ENCODE data around the gene ODC1. TPM values are rescaled to one million over a fixed set of nuclear protein-coding genes. Genes with fewer than 3 reads are reported as not detected.
A peak's percentile ranks its signal among the peaks of the same experiment; 100 is the strongest.

Gene ODC1
- polyA plus RNA-seq, 1 of the 3 experiments (the other 2 are of a cell fraction) = 253 TPM

DNA sequence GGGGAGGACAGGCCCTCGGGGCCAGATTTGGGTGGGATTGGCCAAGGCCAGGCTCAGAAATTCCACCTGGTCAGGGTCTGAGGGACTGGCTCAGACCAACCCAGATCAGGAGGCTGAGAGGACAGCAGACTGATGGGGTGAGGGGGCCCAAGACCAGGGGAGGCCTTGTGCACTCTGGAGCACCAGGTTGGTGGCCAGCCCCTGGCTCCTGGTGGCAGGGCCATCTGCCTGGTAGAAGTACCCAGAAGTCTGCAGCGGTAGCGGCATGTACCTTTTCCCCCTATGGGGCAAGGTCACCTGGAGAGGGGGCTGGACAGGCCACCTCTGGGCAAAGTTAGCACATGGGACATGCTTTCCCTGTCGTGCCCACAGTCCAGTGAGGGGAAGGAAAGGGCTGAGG lies 21.2 kb upstream of the ODC1 start:
- H3K4me2 ChIP-seq = no peak overlapping the region
- no peak overlapping the region for H3K27ac ChIP-seq (ENCODE audit: low read depth in 2 of 2, low read length in 1 of 2)

DNA sequence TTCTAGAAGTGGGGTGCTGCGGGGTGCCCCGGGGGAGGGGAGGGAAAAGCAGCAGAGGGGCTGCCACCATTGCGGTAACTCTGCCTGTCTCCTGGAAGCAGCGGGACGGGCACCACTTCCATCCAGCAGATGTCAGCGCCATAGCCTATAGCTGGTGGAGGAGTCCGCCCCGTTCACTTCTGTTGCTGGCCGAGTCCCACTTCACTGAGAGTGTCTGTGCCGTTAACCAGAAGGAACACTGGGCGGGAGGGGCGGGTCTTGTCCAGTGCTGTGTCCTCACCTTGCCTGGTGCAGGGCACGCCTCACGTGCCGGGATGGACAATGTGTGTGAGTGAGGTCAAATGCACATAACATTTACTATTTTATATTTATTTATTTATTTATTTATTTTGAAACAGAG lies 19.3 kb upstream of the ODC1 start:
- ChIA-PET CTCF (interaction anchor here (1.1 kb wide), 1 partner anchor 192 kb away, joined by 6 read pairs; no protein-coding TSS in a partner anchor), POLR2A (no interaction called here)
- no peak overlapping the region for H2AFZ ChIP-seq (ENCODE audit: low read depth)
- H3K4me1 ChIP-seq (ENCODE audit: control insufficient read depth in 1 of 2, insufficient read depth in 2 of 2, low read depth in 1 of 2, low read length in 1 of 2) = no peaks in the 10 kb centered on the region
- H3K9me2 ChIP-seq = no peaks in the 10 kb centered on the region
- TF ChIP-seq FOXM1 (IDR thresholded peaks at IDR 0.05; ENCODE audit: low read depth) (no peak), CHD2 (IDR thresholded peaks at IDR 0.05; ENCODE audit: low read length, partially characterized antibody) (no peak), GATA2 (CRISPR knock-in tag; IDR thresholded peaks at IDR 0.05) (no peak), MEF2A (IDR thresholded peaks at IDR 0.05; ENCODE audit: borderline replicate concordance, low read depth) (no peak), MXI1 (IDR thresholded peaks at IDR 0.05; ENCODE audit: low read depth, low read length) (no peak), FOSL2 (IDR thresholded peaks at IDR 0.05; ENCODE audit: borderline replicate concordance, low read depth) (no peak), FOXJ3 (CRISPR knock-in tag; IDR thresholded peaks at IDR 0.05) (no peak), TCF12 (IDR thresholded peaks at IDR 0.05) (no peak), GABPA (IDR thresholded peaks at IDR 0.05; ENCODE audit: low read depth) (no peak), TEAD4 (IDR thresholded peaks at IDR 0.05; ENCODE audit: borderline replicate concordance, insufficient read depth) (no peak), RCOR1 (IDR thresholded peaks at IDR 0.05; ENCODE audit: low read length) (no peak), POLR2AphosphoS5 (IDR thresholded peaks at IDR 0.05; ENCODE audit: low read depth, low read length) (no peak), YY1 (IDR thresholded peaks at IDR 0.05; ENCODE audit: low read depth) (no peak), EZH2phosphoT487 (IDR thresholded peaks at IDR 0.05; ENCODE audit: borderline replicate concordance, low read depth) (no peak), RXRA (IDR thresholded peaks at IDR 0.05; ENCODE audit: borderline replicate concordance, low read depth) (no peak), NRF1 (IDR thresholded peaks at IDR 0.05; ENCODE audit: low read depth, low read length) (no peak)
- TF ChIP-seq, protein P1, sequence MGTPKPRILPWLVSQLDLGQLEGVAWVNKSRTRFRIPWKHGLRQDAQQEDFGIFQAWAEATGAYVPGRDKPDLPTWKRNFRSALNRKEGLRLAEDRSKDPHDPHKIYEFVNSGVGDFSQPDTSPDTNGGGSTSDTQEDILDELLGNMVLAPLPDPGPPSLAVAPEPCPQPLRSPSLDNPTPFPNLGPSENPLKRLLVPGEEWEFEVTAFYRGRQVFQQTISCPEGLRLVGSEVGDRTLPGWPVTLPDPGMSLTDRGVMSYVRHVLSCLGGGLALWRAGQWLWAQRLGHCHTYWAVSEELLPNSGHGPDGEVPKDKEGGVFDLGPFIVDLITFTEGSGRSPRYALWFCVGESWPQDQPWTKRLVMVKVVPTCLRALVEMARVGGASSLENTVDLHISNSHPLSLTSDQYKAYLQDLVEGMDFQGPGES (IDR thresholded peaks at IDR 0.05; ENCODE audit: low read depth, low read length) = no peak
- TF ChIP-seq, protein P2, sequence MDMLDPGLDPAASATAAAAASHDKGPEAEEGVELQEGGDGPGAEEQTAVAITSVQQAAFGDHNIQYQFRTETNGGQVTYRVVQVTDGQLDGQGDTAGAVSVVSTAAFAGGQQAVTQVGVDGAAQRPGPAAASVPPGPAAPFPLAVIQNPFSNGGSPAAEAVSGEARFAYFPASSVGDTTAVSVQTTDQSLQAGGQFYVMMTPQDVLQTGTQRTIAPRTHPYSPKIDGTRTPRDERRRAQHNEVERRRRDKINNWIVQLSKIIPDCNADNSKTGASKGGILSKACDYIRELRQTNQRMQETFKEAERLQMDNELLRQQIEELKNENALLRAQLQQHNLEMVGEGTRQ (IDR thresholded peaks at IDR 0.05; ENCODE audit: borderline replicate concordance, low read depth, low read length) = no peak
- TF ChIP-seq, protein P3, sequence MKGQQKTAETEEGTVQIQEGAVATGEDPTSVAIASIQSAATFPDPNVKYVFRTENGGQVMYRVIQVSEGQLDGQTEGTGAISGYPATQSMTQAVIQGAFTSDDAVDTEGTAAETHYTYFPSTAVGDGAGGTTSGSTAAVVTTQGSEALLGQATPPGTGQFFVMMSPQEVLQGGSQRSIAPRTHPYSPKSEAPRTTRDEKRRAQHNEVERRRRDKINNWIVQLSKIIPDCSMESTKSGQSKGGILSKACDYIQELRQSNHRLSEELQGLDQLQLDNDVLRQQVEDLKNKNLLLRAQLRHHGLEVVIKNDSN (IDR thresholded peaks at IDR 0.05; ENCODE audit: borderline replicate concordance, low read depth) = no peak
- TF ChIP-seq, protein P4, sequence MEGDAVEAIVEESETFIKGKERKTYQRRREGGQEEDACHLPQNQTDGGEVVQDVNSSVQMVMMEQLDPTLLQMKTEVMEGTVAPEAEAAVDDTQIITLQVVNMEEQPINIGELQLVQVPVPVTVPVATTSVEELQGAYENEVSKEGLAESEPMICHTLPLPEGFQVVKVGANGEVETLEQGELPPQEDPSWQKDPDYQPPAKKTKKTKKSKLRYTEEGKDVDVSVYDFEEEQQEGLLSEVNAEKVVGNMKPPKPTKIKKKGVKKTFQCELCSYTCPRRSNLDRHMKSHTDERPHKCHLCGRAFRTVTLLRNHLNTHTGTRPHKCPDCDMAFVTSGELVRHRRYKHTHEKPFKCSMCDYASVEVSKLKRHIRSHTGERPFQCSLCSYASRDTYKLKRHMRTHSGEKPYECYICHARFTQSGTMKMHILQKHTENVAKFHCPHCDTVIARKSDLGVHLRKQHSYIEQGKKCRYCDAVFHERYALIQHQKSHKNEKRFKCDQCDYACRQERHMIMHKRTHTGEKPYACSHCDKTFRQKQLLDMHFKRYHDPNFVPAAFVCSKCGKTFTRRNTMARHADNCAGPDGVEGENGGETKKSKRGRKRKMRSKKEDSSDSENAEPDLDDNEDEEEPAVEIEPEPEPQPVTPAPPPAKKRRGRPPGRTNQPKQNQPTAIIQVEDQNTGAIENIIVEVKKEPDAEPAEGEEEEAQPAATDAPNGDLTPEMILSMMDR (IDR thresholded peaks at IDR 0.05) = no peak
- H3K9me3 ChIP-seq = no peaks in the 10 kb centered on the region
- no peaks in the 10 kb centered on the region for H3K36me3 ChIP-seq (replicated peaks in 1 of 2; ENCODE audit: control insufficient read depth in 1 of 2, insufficient read depth in 2 of 2, low read length in 1 of 2)
- no peak overlapping the region for H3K9ac ChIP-seq
- no peak overlapping the region for H3K27ac ChIP-seq (ENCODE audit: low read depth in 2 of 2, low read length in 1 of 2)
- H4K20me1 ChIP-seq (ENCODE audit: insufficient read depth) = no peaks in the 10 kb centered on the region
- no peak overlapping the region for H3K4me3 ChIP-seq (ENCODE audit: low read depth in 2 of 2, low read length in 1 of 2)
- peak; percentile 51 for DNase-seq
- no peaks in the 10 kb centered on the region for H3F3A ChIP-seq (replicated peaks; ENCODE audit: insufficient read depth)
- WGBS (ENCODE audit: low lambda C conversion rate) = 80% methylated on average over 15 of the region's 15 CpGs
- H3K4me2 ChIP-seq = no peak overlapping the region
- no peaks in the 10 kb centered on the region for H3K79me2 ChIP-seq (ENCODE audit: insufficient read depth)
- no peaks in the 10 kb centered on the region for H3K27me3 ChIP-seq (ENCODE audit: insufficient read depth)

More for the DNA sequence above, 21.2 kb upstream of the ODC1 start:
- no peak overlapping the region for H2AFZ ChIP-seq (ENCODE audit: low read depth)
- DNase-seq = peak; percentile 27
- no peaks in the 10 kb centered on the region for H4K20me1 ChIP-seq (ENCODE audit: insufficient read depth)
- 71% methylated on average over 4 of the region's 4 CpGs for WGBS (ENCODE audit: low lambda C conversion rate)
- H3K9me3 ChIP-seq = no peaks in the 10 kb centered on the region
- no peaks in the 10 kb centered on the region for H3K36me3 ChIP-seq (replicated peaks in 1 of 2; ENCODE audit: control insufficient read depth in 1 of 2, insufficient read depth in 2 of 2, low read length in 1 of 2)
- H3K9ac ChIP-seq = no peak overlapping the region
- H3F3A ChIP-seq (replicated peaks; ENCODE audit: insufficient read depth) = no peaks in the 10 kb centered on the region
- no peaks in the 10 kb centered on the region for H3K79me2 ChIP-seq (ENCODE audit: insufficient read depth)
- ChIA-PET POLR2A (no interaction called here), CTCF (no interaction called here)
- no peak for TF ChIP-seq EP300 (IDR thresholded peaks at IDR 0.05; ENCODE audit: borderline replicate concordance in 1 of 2, low read depth in 1 of 2, low read length in 1 of 2)
- no peaks in the 10 kb centered on the region for H3K9me2 ChIP-seq
- H3K27me3 ChIP-seq (ENCODE audit: insufficient read depth) = no peaks in the 10 kb centered on the region
- H3K4me3 ChIP-seq (ENCODE audit: low read depth in 2 of 2, low read length in 1 of 2) = no peak overlapping the region
- H3K4me1 ChIP-seq (ENCODE audit: control insufficient read depth in 1 of 2, insufficient read depth in 2 of 2, low read depth in 1 of 2, low read length in 1 of 2) = no peaks in the 10 kb centered on the region
